ENCODE measurements around the gene ALDH1L2.
"Not testable (repeated sequence)": the region's sequence is repeated elsewhere in the genome, so short reads cannot be mapped to it uniquely, and the experiment has no call there.

ALDH1L2 gene

GRCh38 chr12:105030820-105031807, 53.1 kb downstream of the ALDH1L2 start:
- FAIRE-seq = peak; percentile 49

GRCh38 chr12:105026411-105026810, 57.8 kb downstream of the ALDH1L2 start:
- FAIRE-seq = no peak

- FAIRE-seq = no peak
Observed at GRCh38 chr12:105025890-105026289, 58.4 kb downstream of the ALDH1L2 start.

- FAIRE-seq = no peak
Observed at GRCh38 chr12:105024928-105025327, 59.3 kb downstream of the ALDH1L2 start.

GRCh38 chr12:105020241-105020962, 63.9 kb downstream of the ALDH1L2 start:
- FAIRE-seq = no peak

GRCh38 chr12:105018776-105019175, 65.5 kb downstream of the ALDH1L2 start:
- no peak for FAIRE-seq

GRCh38 chr12:105018012-105018411, 66.2 kb downstream of the ALDH1L2 start:
- no peak for FAIRE-seq

GRCh38 chr12:105015543-105015942, 68.7 kb downstream of the ALDH1L2 start:
- FAIRE-seq = no peak

GRCh38 chr12:105014603-105015002, 69.7 kb downstream of the ALDH1L2 start:
- no peak for FAIRE-seq

- no peak for FAIRE-seq
Observed at GRCh38 chr12:105013892-105014291, 70.4 kb downstream of the ALDH1L2 start.

- FAIRE-seq = no peak
Observed at GRCh38 chr12:105001476-105001875, 82.8 kb downstream of the ALDH1L2 start.

GRCh38 chr12:104999347-104999685, 84.9 kb downstream of the ALDH1L2 start:
- no peak for FAIRE-seq

- no peak for FAIRE-seq
Observed at GRCh38 chr12:104998423-104999346, 85.6 kb downstream of the ALDH1L2 start.

- no peak for FAIRE-seq
Observed at GRCh38 chr12:104997541-104997940, 86.7 kb downstream of the ALDH1L2 start.

- FAIRE-seq = no peak
Observed at GRCh38 chr12:104994336-104994735, 89.9 kb downstream of the ALDH1L2 start.

GRCh38 chr12:104991565-104992128, 92.6 kb downstream of the ALDH1L2 start:
- FAIRE-seq = no peak

GRCh38 chr12:104990950-104991349, 93.3 kb downstream of the ALDH1L2 start:
- no peak for FAIRE-seq

GRCh38 chr12:104986022-104986941, 98.0 kb downstream of the ALDH1L2 start, which contains the start of gene NOPCHAP1:
Gene NOPCHAP1 (plus strand): TSS chr12:104986316. CDS start chr12:104986353, 37 bp downstream.
- peak; percentile 92 for FAIRE-seq

GRCh38 chr12:104985206-104985605, 99.1 kb downstream of the ALDH1L2 start:
- no peak for FAIRE-seq

- FAIRE-seq = not testable (repeated sequence)
Observed at GRCh38 chr12:104977688-104978087, 106.6 kb downstream of the ALDH1L2 start.

GRCh38 chr12:104976703-104977102, 107.6 kb downstream of the ALDH1L2 start:
- no peak for FAIRE-seq
